Stomach (tissue), 4 donors: ENCODE data around the gene CENPP.

Experiments
- POLR2A ChIP-seq, 4 donors: fragments of 450-650 bp; IDR thresholded peaks; one replicate each; pipeline ENCODE4 v1.6.1; 2016; ENCODE audit warnings: antibody characterized with exemption in 4 of 4, control low read depth in 2 of 4, mild to moderate bottlenecking in 1 of 4, moderate library complexity in 1 of 4
- POLR2AphosphoS5 ChIP-seq, 3 donors: sonication (generic); formaldehyde crosslinking; IDR thresholded peaks; one replicate each; pipeline ENCODE4 v1.6.1; 2016; ENCODE audit warnings: antibody characterized with exemption in 3 of 3
- TF ChIP-seq, protein P1 (sequence below), 7 experiments: fragments of 450-650 bp in 4 of 7; fragments of 200-600 bp in 3 of 7; sonication (generic) in 3 of 7; IDR thresholded peaks; one replicate each; pipeline ENCODE4 v1.5.1; 2016 to 2019; ENCODE audit warnings: antibody characterized with exemption in 7 of 7, control low read depth in 2 of 7, mild to moderate bottlenecking in 1 of 7

DNA sequence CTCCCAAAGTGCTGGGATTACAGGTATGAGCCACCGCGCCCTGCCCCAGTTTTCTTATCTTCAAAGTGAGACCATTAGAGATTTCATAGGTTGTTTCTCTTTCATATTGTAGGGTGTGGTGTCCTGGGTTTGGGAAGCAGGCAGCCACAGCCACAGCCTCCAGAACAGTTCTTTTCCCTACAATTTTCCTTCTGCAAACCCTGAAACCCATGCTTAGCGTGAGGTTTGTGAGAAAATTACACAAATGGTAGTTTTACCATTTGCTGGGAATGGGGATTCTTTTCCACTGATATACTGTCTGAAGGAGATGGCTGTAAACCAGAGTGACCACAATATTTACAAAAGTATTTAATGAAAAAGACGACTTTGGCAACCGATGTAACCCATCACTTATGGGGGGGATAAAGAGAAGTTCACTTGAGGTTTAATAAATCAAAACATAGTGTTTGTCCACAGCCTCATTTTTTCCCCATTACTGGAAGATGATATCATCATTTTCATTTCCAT, 236.8 kb downstream of the CENPP start:
- TF ChIP-seq, protein P1, sequence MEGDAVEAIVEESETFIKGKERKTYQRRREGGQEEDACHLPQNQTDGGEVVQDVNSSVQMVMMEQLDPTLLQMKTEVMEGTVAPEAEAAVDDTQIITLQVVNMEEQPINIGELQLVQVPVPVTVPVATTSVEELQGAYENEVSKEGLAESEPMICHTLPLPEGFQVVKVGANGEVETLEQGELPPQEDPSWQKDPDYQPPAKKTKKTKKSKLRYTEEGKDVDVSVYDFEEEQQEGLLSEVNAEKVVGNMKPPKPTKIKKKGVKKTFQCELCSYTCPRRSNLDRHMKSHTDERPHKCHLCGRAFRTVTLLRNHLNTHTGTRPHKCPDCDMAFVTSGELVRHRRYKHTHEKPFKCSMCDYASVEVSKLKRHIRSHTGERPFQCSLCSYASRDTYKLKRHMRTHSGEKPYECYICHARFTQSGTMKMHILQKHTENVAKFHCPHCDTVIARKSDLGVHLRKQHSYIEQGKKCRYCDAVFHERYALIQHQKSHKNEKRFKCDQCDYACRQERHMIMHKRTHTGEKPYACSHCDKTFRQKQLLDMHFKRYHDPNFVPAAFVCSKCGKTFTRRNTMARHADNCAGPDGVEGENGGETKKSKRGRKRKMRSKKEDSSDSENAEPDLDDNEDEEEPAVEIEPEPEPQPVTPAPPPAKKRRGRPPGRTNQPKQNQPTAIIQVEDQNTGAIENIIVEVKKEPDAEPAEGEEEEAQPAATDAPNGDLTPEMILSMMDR (IDR thresholded peaks at IDR 0.05), result no peak
- TF ChIP-seq POLR2A (IDR thresholded peaks at IDR 0.05) (no peak), POLR2AphosphoS5 (IDR thresholded peaks at IDR 0.05) (no peak)
